Endothelial cell (in vitro differentiated cells): ENCODE results near the gene ZDHHC3. TPM values are rescaled to one million over a fixed set of nuclear protein-coding genes. Genes with fewer than 3 reads are reported as not detected.

ENCODE experiments used
- DNase-seq: peaks from one replicate; pipeline ENCODE4 v3.0.0; 2021; ENCODE audit warnings: low spot score
- H3K27ac Mint-ChIP-seq: one replicate; pipeline ENCODE4 v1.8.0; 2021; ENCODE audit warnings: mixed read lengths, inconsistent platforms; ENCODE audit not compliant: unreplicated experiment
- H3K27me3 Mint-ChIP-seq: one replicate; pipeline ENCODE4 v1.8.0; 2021; ENCODE audit warnings: mild to moderate bottlenecking, moderate library complexity, mixed read lengths, inconsistent platforms; ENCODE audit not compliant: unreplicated experiment
- H3K36me3 Mint-ChIP-seq: one replicate; pipeline ENCODE4 v1.8.0; 2021; ENCODE audit warnings: mild to moderate bottlenecking, low read depth, mixed read lengths, inconsistent platforms; ENCODE audit not compliant: unreplicated experiment
- H3K4me1 Mint-ChIP-seq: one replicate; pipeline ENCODE4 v1.8.0; 2021; ENCODE audit warnings: mild to moderate bottlenecking, mixed read lengths, inconsistent platforms; ENCODE audit not compliant: unreplicated experiment
- H3K4me3 Mint-ChIP-seq: one replicate; pipeline ENCODE4 v1.8.0; 2021; ENCODE audit warnings: mild to moderate bottlenecking, mixed read lengths, inconsistent platforms; ENCODE audit not compliant: unreplicated experiment
- H3K9me3 Mint-ChIP-seq: one replicate; pipeline ENCODE4 v1.8.0; 2021; ENCODE audit warnings: mixed read lengths, inconsistent platforms; ENCODE audit not compliant: unreplicated experiment
- CTCF ChIP-seq: fragments of 200-600 bp; sonication (generic); IDR thresholded peaks from one replicate; pipeline ENCODE4 v1.5.0; 2021; ENCODE audit warnings: antibody characterized with exemption; ENCODE audit not compliant: unreplicated experiment
- total RNA-seq: library from RNA; stranded (reverse); fragmentation: NEBNext Ultra II Directional; extraction: Animal tissue kit (Norgen Biotek cat#: 25700); gene quantifications from one replicate; pipeline ENCODE4 v1.2.1, GENCODE V29; 2021; ENCODE audit not compliant: unreplicated experiment

ZDHHC3 gene
- total RNA-seq, 1 donor from 2014 or later, result 135 TPM

DNA sequence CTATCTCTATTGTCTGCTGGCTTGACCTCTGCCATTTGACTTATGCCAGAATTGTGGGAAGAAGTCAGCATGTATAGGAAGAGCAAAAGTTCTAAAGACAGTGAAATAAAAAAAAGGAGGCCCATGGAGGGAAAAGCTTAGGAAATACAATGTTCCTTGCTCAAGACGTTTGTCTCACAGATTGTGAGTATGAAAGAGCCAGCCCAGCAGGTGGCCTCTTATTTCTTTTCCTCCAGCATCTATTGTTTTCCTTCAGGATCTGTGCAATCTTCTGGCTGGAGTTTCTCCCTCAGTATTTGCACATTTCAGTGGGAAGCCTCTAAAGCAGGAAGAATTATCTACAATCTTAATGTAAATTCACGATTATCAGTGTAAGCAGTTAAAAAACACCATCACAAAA is 43.7 kb downstream of the ZDHHC3 start:
- no peak for TF ChIP-seq CTCF
- peaks cover 52% of the 10 kb centered on the region for H3K4me1 Mint-ChIP-seq
- peaks cover 50% of the 10 kb centered on the region for H3K36me3 Mint-ChIP-seq
- peaks cover 12% of the 10 kb centered on the region for H3K27me3 Mint-ChIP-seq
- no peak for DNase-seq
- H3K27ac Mint-ChIP-seq, result peak overlapping the region; percentile 99
- H3K4me3 Mint-ChIP-seq, result peak overlapping the region; percentile 23
- H3K9me3 Mint-ChIP-seq, result no peaks in the 10 kb centered on the region

GRCh38 chr3:44931791-44932190 is 44.2 kb downstream of the ZDHHC3 start:
- TF ChIP-seq CTCF, result no peak
- Mint-ChIP-seq H3K36me3 (peaks cover 55% of the 10 kb centered on the region), H3K9me3 (no peaks in the 10 kb centered on the region), H3K27ac (peak overlapping the region; percentile 99), H3K4me3 (no peak overlapping the region), H3K4me1 (peaks cover 57% of the 10 kb centered on the region), H3K27me3 (peaks cover 12% of the 10 kb centered on the region)
- no peak for DNase-seq

GRCh38 chr3:44930911-44931310 is 45.1 kb downstream of the ZDHHC3 start:
- Mint-ChIP-seq H3K9me3 (no peaks in the 10 kb centered on the region), H3K27me3 (peaks cover 12% of the 10 kb centered on the region), H3K27ac (no peak overlapping the region), H3K36me3 (peaks cover 54% of the 10 kb centered on the region), H3K4me1 (peaks cover 56% of the 10 kb centered on the region), H3K4me3 (no peak overlapping the region)
- TF ChIP-seq CTCF, result no peak
- DNase-seq, result no peak

GRCh38 chr3:44929782-44930181 is 46.2 kb downstream of the ZDHHC3 start:
- Mint-ChIP-seq H3K4me3 (no peak overlapping the region), H3K27ac (no peak overlapping the region), H3K36me3 (peaks cover 60% of the 10 kb centered on the region), H3K9me3 (no peaks in the 10 kb centered on the region), H3K27me3 (peaks cover 11% of the 10 kb centered on the region), H3K4me1 (peaks cover 61% of the 10 kb centered on the region)
- no peak for TF ChIP-seq CTCF
- no peak for DNase-seq

- no peak for DNase-seq
- Mint-ChIP-seq H3K27ac (no peak overlapping the region), H3K27me3 (peaks cover 6% of the 10 kb centered on the region), H3K36me3 (peaks cover 55% of the 10 kb centered on the region), H3K9me3 (no peaks in the 10 kb centered on the region), H3K4me1 (peaks cover 42% of the 10 kb centered on the region), H3K4me3 (peak overlapping the region; percentile 16)
- no peak for TF ChIP-seq CTCF
Observed at GRCh38 chr3:44927371-44927770, 48.6 kb downstream of the ZDHHC3 start.
